H1 (cell line): Measurements from ENCODE around the gene GGA1. TPM values are rescaled to one million over a fixed set of nuclear protein-coding genes. Genes with fewer than 3 reads are reported as not detected.

ENCODE experiments used
- CTCF ChIA-PET: fragments of 300-600 bp; sonication (Branson Sonifier 250); formaldehyde crosslinking; loops from one replicate; lab custom pipeline; 2021; ENCODE audit not compliant: partially characterized antibody; lab: Charles Lee
- POLR2A ChIA-PET: fragments of 300-600 bp; sonication (Branson Sonifier 250); formaldehyde crosslinking; loops from one replicate; lab custom pipeline; 2021; ENCODE audit warnings: inconsistent platforms; ENCODE audit not compliant: partially characterized antibody; lab: Charles Lee
- DNase-seq, 2 experiments: peaks; one replicate each; pipeline versions ENCODE4 v3.0.0 to v3.0.0-alpha.2; 2010 to 2022; ENCODE audit warnings: low spot score in 2 of 2, low read depth in 1 of 2, mixed read lengths in 1 of 2
- FAIRE-seq: peaks from 2 replicates; lab custom pipeline; 2011; peaks lifted over from hg19 to GRCh38; lab: Jason Lieb, UNC
- H2AFZ ChIP-seq: 2 replicates; pipeline ENCODE4 v1.8.1; 2012; ENCODE audit warnings: low read length, inconsistent platforms
- H2AK5ac ChIP-seq: 2 replicates; pipeline ENCODE4 v1.6.1; 2013; ENCODE audit warnings: low read depth, low read length
- H2BK120ac ChIP-seq: replicated peaks from 2 replicates; pipeline ENCODE3; 2013; ENCODE audit warnings: low read depth, low read length, inconsistent platforms
- H2BK12ac ChIP-seq: 2 replicates; pipeline ENCODE4 v1.6.1; 2013; ENCODE audit warnings: low read depth, low read length
- H2BK15ac ChIP-seq: 2 replicates; pipeline ENCODE4 v1.6.1; 2013; ENCODE audit warnings: low read length
- H2BK20ac ChIP-seq: 2 replicates; pipeline ENCODE4 v1.6.1; 2013; ENCODE audit warnings: low read length
- H2BK5ac ChIP-seq: 2 replicates; pipeline ENCODE4 v1.6.1; 2013; ENCODE audit warnings: low read depth, low read length
- H3K14ac ChIP-seq: 2 replicates; pipeline ENCODE4 v1.6.1; 2013; ENCODE audit warnings: inconsistent platforms; ENCODE audit not compliant: insufficient read length
- H3K18ac ChIP-seq: 2 replicates; pipeline ENCODE4 v1.6.1; 2013; ENCODE audit warnings: low read length; ENCODE audit errors: extremely low read depth
- H3K23ac ChIP-seq: 2 replicates; pipeline ENCODE4 v1.6.1; 2013; ENCODE audit warnings: inconsistent platforms; ENCODE audit not compliant: insufficient read length
- H3K23me2 ChIP-seq: 2 replicates; pipeline ENCODE4 v1.6.1; 2013; ENCODE audit warnings: low read depth, low read length
- H3K27ac ChIP-seq: 2 replicates; pipeline ENCODE4 v1.6.1; 2011; ENCODE audit warnings: low read depth, low read length, inconsistent platforms
- H3K27me3 ChIP-seq, 4 experiments: replicated peaks in 1 of 4; 1 replicate in 1 of 4; 2 replicates in 3 of 4; pipeline versions ENCODE4 v1.6.1 to v1.8.1; 2011 to 2013; ENCODE audit warnings: low read length in 3 of 4, mild to moderate bottlenecking in 3 of 4, inconsistent platforms in 2 of 4, mixed read lengths in 2 of 4, moderate library complexity in 1 of 4; ENCODE audit not compliant: control insufficient read depth in 3 of 4, insufficient read depth in 3 of 4; ENCODE audit errors: extremely low read depth in 1 of 4
- H3K36me3 ChIP-seq, 4 experiments: 2 replicates each; pipeline versions ENCODE4 v1.6.1 to v1.8.1; 2011 to 2013; ENCODE audit warnings: mild to moderate bottlenecking in 4 of 4, low read length in 3 of 4, moderate library complexity in 2 of 4, control low read depth in 1 of 4, inconsistent platforms in 1 of 4; ENCODE audit not compliant: insufficient read depth in 4 of 4, control insufficient read depth in 2 of 4
- H3K4ac ChIP-seq: replicated peaks from 2 replicates; pipeline ENCODE3; 2013; ENCODE audit warnings: low read length, low read depth, mixed read lengths, inconsistent platforms; ENCODE audit not compliant: insufficient read length
- H3K4me1 ChIP-seq, 4 experiments: replicated peaks in 1 of 4; 1 replicate in 1 of 4; 2 replicates in 3 of 4; pipeline versions ENCODE4 v1.6.1 to v1.8.1; 2011 to 2013; ENCODE audit warnings: low read length in 3 of 4, inconsistent platforms in 2 of 4, mixed read lengths in 1 of 4; ENCODE audit not compliant: insufficient read depth in 4 of 4, control insufficient read depth in 3 of 4
- H3K4me2 ChIP-seq, 2 experiments: 2 replicates each; pipeline versions ENCODE4 v1.6.1 to v1.8.1; 2011 to 2013; ENCODE audit warnings: low read depth in 2 of 2, low read length in 2 of 2, control low read depth in 1 of 2, inconsistent platforms in 1 of 2, mild to moderate bottlenecking in 1 of 2; ENCODE audit not compliant: insufficient read depth in 1 of 2
- H3K4me3 ChIP-seq, 4 experiments: fragments of 200-600, 300-600 bp in 1 of 4; sonication (generic), shearing (Covaris generic), sonication (Bioruptor Twin) in 1 of 4; 2 replicates each; pipeline versions ENCODE4 v1.5.1 to v1.8.1; 2011 to 2016; ENCODE audit warnings: low read length in 4 of 4, low read depth in 3 of 4, control low read depth in 2 of 4, inconsistent platforms in 2 of 4, mild to moderate bottlenecking in 2 of 4, mixed read lengths in 1 of 4, moderate library complexity in 1 of 4; ENCODE audit not compliant: insufficient read depth in 2 of 4; ENCODE audit errors: extremely low read depth in 1 of 4
- H3K56ac ChIP-seq: replicated peaks from 2 replicates; pipeline ENCODE3; 2013; ENCODE audit warnings: low read depth, mild to moderate bottlenecking, mixed read lengths, low read length, inconsistent platforms; ENCODE audit not compliant: insufficient read length
- H3K79me1 ChIP-seq: 2 replicates; pipeline ENCODE4 v1.6.1; 2013; ENCODE audit warnings: low read depth, low read length, control low read depth
- H3K79me2 ChIP-seq, 2 experiments: 2 replicates each; pipeline versions ENCODE4 v1.6.1 to v1.8.1; 2012 to 2013; ENCODE audit warnings: low read length in 2 of 2, mild to moderate bottlenecking in 2 of 2, inconsistent platforms in 1 of 2; ENCODE audit not compliant: insufficient read depth in 2 of 2, control insufficient read depth in 1 of 2
- H3K9ac ChIP-seq, 4 experiments: replicated peaks in 1 of 4; 1 replicate in 1 of 4; 2 replicates in 3 of 4; pipeline versions ENCODE4 v1.6.1 to v1.8.1; 2011 to 2013; ENCODE audit warnings: low read depth in 3 of 4, low read length in 3 of 4, control low read depth in 2 of 4, mild to moderate bottlenecking in 2 of 4, moderate library complexity in 2 of 4, inconsistent platforms in 1 of 4; ENCODE audit errors: extremely low read depth in 1 of 4
- H3K9me3 ChIP-seq, 2 experiments: 2 replicates each; pipeline versions ENCODE4 v1.6.1 to v1.8.1; 2012 to 2013; ENCODE audit warnings: mild to moderate bottlenecking in 2 of 2, moderate library complexity in 2 of 2, control low read depth in 1 of 2, inconsistent platforms in 1 of 2, low read depth in 1 of 2, low read length in 1 of 2, mixed read lengths in 1 of 2; ENCODE audit not compliant: insufficient read depth in 2 of 2
- H4K20me1 ChIP-seq, 2 experiments: replicated peaks in 1 of 2; 2 replicates each; pipeline versions ENCODE3 to v1.8.1; 2011 to 2013; ENCODE audit warnings: inconsistent platforms in 2 of 2, low read length in 2 of 2, mild to moderate bottlenecking in 1 of 2; ENCODE audit not compliant: insufficient read depth in 2 of 2, control insufficient read depth in 1 of 2
- H4K5ac ChIP-seq: 2 replicates; pipeline ENCODE4 v1.6.1; 2013; ENCODE audit warnings: low read length, low read depth, mixed read lengths, inconsistent platforms; ENCODE audit not compliant: insufficient read length
- H4K8ac ChIP-seq: 2 replicates; pipeline ENCODE4 v1.8.0; 2013; ENCODE audit warnings: mild to moderate bottlenecking, moderate library complexity, low read length, inconsistent platforms; ENCODE audit not compliant: insufficient read depth; ENCODE audit errors: extremely low read depth
- H4K91ac ChIP-seq: replicated peaks from 2 replicates; pipeline ENCODE3; 2013; ENCODE audit warnings: low read length, mixed read lengths, inconsistent platforms; ENCODE audit not compliant: insufficient read length
- CBX5 ChIP-seq: fragments of 300-800, 300-1000 bp; sonication (generic); IDR thresholded peaks from 2 replicates; pipeline ENCODE4 v1.7.1; 2016; ENCODE audit warnings: antibody characterized with exemption, low read length, low read depth
- PHF8 ChIP-seq: fragments of 200-600 bp; sonication (generic); conservative IDR thresholded peaks from 2 replicates; pipeline ENCODE4 v1.7.1; 2012; ENCODE audit warnings: low read depth, mild to moderate bottlenecking, inconsistent platforms, low read length, moderate library complexity
- ZNF274 ChIP-seq: IDR thresholded peaks from 2 replicates; pipeline ENCODE4 v1.7.0; 2012; ENCODE audit warnings: low read length, borderline replicate concordance; ENCODE audit errors: extremely low read depth
- WGBS, 2 experiments: shearing (Covaris generic) in 1 of 2; methylation state at CpG; one replicate each; pipeline versions ENCODE4 v1.1.6 to v1.1.7; 2013 to 2015; ENCODE audit warnings: low lambda C conversion rate in 2 of 2, mixed read lengths in 2 of 2, inconsistent platforms in 1 of 2, low coverage in 1 of 2, missing lambda C conversion rate in 1 of 2; ENCODE audit not compliant: insufficient replicate concordance in 2 of 2, insufficient coverage in 1 of 2, insufficient read length in 1 of 2; ENCODE audit errors: extremely low coverage in 1 of 2, missing lambda C conversion rate in 1 of 2; 5-methylcytosine and 5-hydroxymethylcytosine counted together
- polyA plus RNA-seq, 7 experiments: library from polyadenylated mRNA; depleted of rRNA in 3 of 7; stranded (reverse) in 5 of 7; unstranded in 2 of 7; fragments of >200 nt in 5 of 7; fragments of 200-250 nt in 2 of 7; gene quantifications; 1 replicate in 5 of 7; 2 replicates in 1 of 7; 4 replicates in 1 of 7; pipeline versions ENCODE4 v1.2.1 to v1.2.3, GENCODE V29; 2011 to 2013; ENCODE audit warnings: missing spikeins in 2 of 7, mixed read lengths in 2 of 7
- total RNA-seq: library from RNA; stranded (reverse); fragmentation: NEBNext Ultra II Directional; extraction: Animal tissue kit (Norgen Biotek cat#: 25700); gene quantifications from 2 replicates; pipeline ENCODE4 v1.2.1, GENCODE V29; 2021

Gene GGA1
- total and polyA plus RNA-seq, 2 of the 8 experiments (the other 6 are each of a cell fraction or from before 2014, with no cell fraction given): 49.3 to 57.2 TPM

GRCh38 chr22:37662039-37662438 is 53.4 kb downstream of the GGA1 start:
- POLR2A ChIA-PET: interaction anchor here (0.6 to 5.1 kb wide), 5 partner anchors 10 to 142 kb away, joined by 3 to 37 read pairs (median 13); partner anchors contain the start of gene LGALS1
- Histone ChIP-seq H4K5ac (no peak overlapping the region), H3K4me3 (no peak overlapping the region), H3K18ac (no peak overlapping the region), H3K14ac (no peak overlapping the region), H3K23me2 (peaks cover 11% of the 10 kb centered on the region), H2BK12ac (no peak overlapping the region), H4K91ac (no peak overlapping the region), H3K27ac (no peak overlapping the region), H3K4me1 (peaks cover 0 to 21% (median 6%) of the 10 kb centered on the region in 4 experiments; a peak in 5 of 7 replicates), H2BK20ac (no peak overlapping the region), H3K4me2 (no peak overlapping the region), H3K79me2 (peaks cover 25 to 56% of the 10 kb centered on the region in 2 experiments; a peak in 3 of 4 replicates)
- CTCF ChIA-PET: interaction anchor here (0.6 to 12.1 kb wide), 12 partner anchors 9 to 121 kb away, joined by 3 to 165 read pairs (median 4); partner anchors contain the start of genes LGALS1, NOL12 and SH3BP1
- WGBS, 2 experiments: 95% methylated on average over 5 of the region's 5 CpGs; no CpG with 5 or more reads in 1 of the 2 experiments
- no peak for DNase-seq
- TF ChIP-seq ZNF274: no peak
- no peak for TF ChIP-seq CBX5
- no peak for TF ChIP-seq PHF8
- TF ChIP-seq, all 59 proteins: peak for 0
- Histone ChIP-seq H3K79me1 (peaks cover 30% of the 10 kb centered on the region), H2BK15ac (no peak overlapping the region), H3K9me3 (no peaks in the 10 kb centered on the region), H3K9ac (no peak overlapping the region), H3K56ac (no peak overlapping the region), H2AK5ac (no peak overlapping the region), H2BK120ac (no peak overlapping the region), H2BK5ac (no peak overlapping the region), H3K27me3 (no peaks in the 10 kb centered on the region), H4K20me1 (peaks cover 23 to 43% of the 10 kb centered on the region in 2 experiments), H4K8ac (no peak overlapping the region), H3K36me3 (peaks cover 2 to 16% (median 8%) of the 10 kb centered on the region in 4 experiments; a peak in 5 of 8 replicates), H2AFZ (no peak overlapping the region), H3K23ac (no peak overlapping the region), H3K4ac (no peak overlapping the region)
- no peak for FAIRE-seq
